Measurements from ENCODE around the gene GSG1.

DNA sequence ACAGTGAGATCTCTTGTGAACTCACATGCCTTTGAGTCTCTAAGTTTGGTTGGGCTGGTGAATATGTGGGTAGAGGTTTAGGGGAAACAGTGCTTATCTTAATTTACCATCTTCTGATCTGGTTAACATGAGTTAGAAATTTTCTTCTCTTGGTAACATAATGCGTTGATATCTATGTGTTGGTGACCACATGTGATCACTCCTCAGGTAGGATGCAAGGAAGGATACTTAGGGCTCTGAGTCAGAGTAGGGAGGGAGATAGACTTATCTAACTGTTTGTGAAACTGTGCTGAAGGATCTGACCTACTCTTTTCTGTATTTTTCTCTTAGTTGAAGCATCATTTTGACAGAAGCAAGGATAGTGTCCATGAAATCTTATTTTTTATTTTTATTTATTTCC lies 36.1 kb downstream of the GSG1 start:
- TF ChIP-seq, protein P1, sequence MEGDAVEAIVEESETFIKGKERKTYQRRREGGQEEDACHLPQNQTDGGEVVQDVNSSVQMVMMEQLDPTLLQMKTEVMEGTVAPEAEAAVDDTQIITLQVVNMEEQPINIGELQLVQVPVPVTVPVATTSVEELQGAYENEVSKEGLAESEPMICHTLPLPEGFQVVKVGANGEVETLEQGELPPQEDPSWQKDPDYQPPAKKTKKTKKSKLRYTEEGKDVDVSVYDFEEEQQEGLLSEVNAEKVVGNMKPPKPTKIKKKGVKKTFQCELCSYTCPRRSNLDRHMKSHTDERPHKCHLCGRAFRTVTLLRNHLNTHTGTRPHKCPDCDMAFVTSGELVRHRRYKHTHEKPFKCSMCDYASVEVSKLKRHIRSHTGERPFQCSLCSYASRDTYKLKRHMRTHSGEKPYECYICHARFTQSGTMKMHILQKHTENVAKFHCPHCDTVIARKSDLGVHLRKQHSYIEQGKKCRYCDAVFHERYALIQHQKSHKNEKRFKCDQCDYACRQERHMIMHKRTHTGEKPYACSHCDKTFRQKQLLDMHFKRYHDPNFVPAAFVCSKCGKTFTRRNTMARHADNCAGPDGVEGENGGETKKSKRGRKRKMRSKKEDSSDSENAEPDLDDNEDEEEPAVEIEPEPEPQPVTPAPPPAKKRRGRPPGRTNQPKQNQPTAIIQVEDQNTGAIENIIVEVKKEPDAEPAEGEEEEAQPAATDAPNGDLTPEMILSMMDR (IDR thresholded peaks at IDR 0.05) = no peak
- no peak for TF ChIP-seq POLR2A (IDR thresholded peaks at IDR 0.05)

All from lower leg skin (tissue), 3 donors.